Ovary (tissue), 9 donors: ENCODE results near the gene MPP2. TPM values are rescaled to one million over a fixed set of nuclear protein-coding genes. Genes with fewer than 3 reads are reported as not detected.
A peak's percentile ranks its signal among the peaks of the same experiment; 100 is the strongest.

ENCODE experiments used
- DNase-seq, 5 donors: peaks; one replicate each; pipeline ENCODE4 v3.0.0-alpha.2; 2019 to 2020
- H3K27ac ChIP-seq, 2 donors: fragments of 200-600 bp; one replicate each; pipeline versions ENCODE4 v1.5.1 to v1.8.0; 2019 to 2022
- H3K27me3 ChIP-seq: fragments of 200-600 bp; one replicate; pipeline ENCODE4 v1.8.0; 2022
- H3K36me3 ChIP-seq: fragments of 200-600 bp; sonication (generic); one replicate; pipeline ENCODE4 v1.5.1; 2019
- H3K4me1 ChIP-seq: one replicate; pipeline ENCODE4 v1.8.1; 2013; ENCODE audit warnings: mild to moderate bottlenecking, moderate library complexity; ENCODE audit not compliant: insufficient read depth
- H3K4me3 ChIP-seq: fragments of 200-600 bp; sonication (generic); one replicate; pipeline ENCODE4 v1.5.1; 2017
- H3K9me3 ChIP-seq, 2 donors: fragments of 200-600 bp in 1 of 2; sonication (generic) in 1 of 2; one replicate each; pipeline versions ENCODE4 v1.5.1 to v1.8.1; 2013 to 2019; ENCODE audit warnings: mild to moderate bottlenecking in 1 of 2, moderate library complexity in 1 of 2
- EP300 ChIP-seq: sonication (generic); formaldehyde crosslinking; IDR thresholded peaks from one replicate; pipeline ENCODE4 v1.6.1; 2017; ENCODE audit warnings: antibody characterized with exemption
- POLR2A ChIP-seq: fragments of 450-650 bp; IDR thresholded peaks from one replicate; pipeline ENCODE4 v1.6.1; 2017; ENCODE audit warnings: antibody characterized with exemption, mild to moderate bottlenecking, moderate library complexity
- WGBS, 3 donors: extraction: QIAGEN DNeasy Blood & Tissue Kit in 1 of 3; methylation state at CpG; one replicate each; pipeline versions ENCODE4 v1.1.5 to v1.1.7; 2013 to 2017; 5-methylcytosine and 5-hydroxymethylcytosine counted together
- intact Hi-C, 4 donors: fragments of 100-400 bp; cut with DNase I; formaldehyde crosslinking; loops; one replicate each; pipeline versions ENCODE4 v1.11.0 to v1.15.1; 2022 to 2023
- polyA plus RNA-seq, 2 donors: library from polyadenylated mRNA; stranded (reverse); fragments of 200-250 nt in 1 of 2; fragments of 350-450 nt in 1 of 2; fragmentation: Illumina TruSeq in 1 of 2; extraction: RNeasy Lipid Tissue Mini Kit (QIAGEN cat#74804) in 1 of 2; gene quantifications; one replicate each; pipeline ENCODE4 v1.2.3, GENCODE V29; 2013 to 2014
- total RNA-seq, 7 donors: library from RNA; depleted of rRNA in 2 of 7; stranded (reverse); fragments of >200 nt in 2 of 7; fragmentation: NEBNext Ultra II Directional in 3 of 7; extraction: Animal tissue kit (Norgen Biotek cat#: 25700) in 3 of 7; gene quantifications; one replicate each; pipeline versions ENCODE4 v1.1.0 to v1.2.4, GENCODE V29; 2016 to 2023
- TF ChIP-seq, protein P1 (sequence below), 3 donors: fragments of 450-650 bp in 2 of 3; fragments of 200-600 bp in 1 of 3; IDR thresholded peaks; one replicate each; pipeline versions ENCODE4 v1.5.1 to v1.8.0; 2016 to 2022; ENCODE audit warnings: antibody characterized with exemption in 3 of 3, mild to moderate bottlenecking in 1 of 3
- donor health status: DM: no; HTN: no; CAD: no; lungs with moderate emphysema.
- donor health status: DM: no; HTN: no; CAD: no.
- donor health status: Bipolar disorder and iron deficiency.
- donor health status: DM: yes; HTN: yes; CAD: no.
- donor health status: DM: no; HTN: no; CAD: no.
- donor health status: DM: yes; HTN: yes; CAD: no.

Gene MPP2
- total and polyA plus RNA-seq, 9 donors: 2.6 to 6.5 (median 4.9) TPM

DNA sequence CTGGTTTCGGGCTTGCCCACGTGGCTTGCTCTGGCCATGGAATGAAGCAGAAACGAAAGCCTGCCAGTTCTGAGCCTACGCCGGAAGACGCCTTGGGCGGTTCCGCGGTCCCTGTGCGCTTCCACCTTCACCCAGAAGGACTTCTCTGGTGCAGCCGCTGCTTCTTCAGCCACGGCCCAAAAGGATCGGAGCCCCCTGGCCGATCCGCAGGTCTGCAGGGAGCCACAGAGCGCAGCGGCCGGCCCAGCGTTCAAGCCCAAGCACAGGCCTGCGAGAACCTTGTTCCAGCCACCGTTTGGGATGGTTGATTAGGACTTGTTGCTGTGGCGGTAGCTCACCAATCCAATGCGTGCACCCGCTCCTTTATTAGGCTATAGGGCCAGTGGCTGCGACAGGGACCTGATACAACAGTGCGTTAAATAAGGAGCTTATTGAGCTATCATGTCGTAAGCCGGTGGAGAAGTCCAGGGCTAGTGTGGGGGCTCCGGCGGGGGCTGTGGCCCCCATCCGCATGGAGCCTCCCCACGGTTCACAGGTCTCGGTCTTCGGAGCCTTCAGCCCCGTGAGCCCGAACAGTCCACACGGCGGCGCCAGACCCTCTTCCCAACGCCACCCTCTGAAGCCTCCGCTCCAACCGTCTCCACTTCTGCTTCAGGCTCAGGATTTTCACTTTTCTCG, 10.2 kb upstream of the MPP2 start:
- H3K4me3 ChIP-seq: no peak overlapping the region
- no peak for TF ChIP-seq EP300
- peak in 1 of 5 donors; percentile 59 for DNase-seq
- H3K27ac ChIP-seq: no peak overlapping the region
- H3K4me1 ChIP-seq: no peaks in the 10 kb centered on the region
- H3K36me3 ChIP-seq: no peaks in the 10 kb centered on the region
- H3K9me3 ChIP-seq: no peaks in the 10 kb centered on the region
- intact Hi-C loops: no loop called here
- no peaks in the 10 kb centered on the region for H3K27me3 ChIP-seq
- WGBS, 3 donors: 9 to 21% (median 15%) methylated on average over 41 to 43 of the region's 43 CpGs

DNA sequence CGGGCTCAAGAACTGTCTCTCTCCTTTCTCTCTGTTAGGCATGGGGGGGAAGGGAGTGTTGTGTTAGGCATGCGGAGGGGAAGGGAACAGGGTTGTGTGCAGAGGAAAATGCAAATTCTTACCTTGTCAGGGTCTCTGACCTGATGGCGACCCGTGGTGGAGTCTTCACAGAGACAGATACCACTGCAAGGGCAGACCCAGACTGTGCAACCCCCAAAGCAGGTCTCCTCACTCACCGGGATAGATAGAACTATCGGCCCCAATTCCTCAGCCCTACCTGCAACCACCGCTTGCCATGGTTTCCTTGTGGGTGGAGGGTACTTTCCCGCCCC, 9.6 kb upstream of the MPP2 start:
- WGBS, 3 donors: 67 to 76% (median 73%) methylated on average over 8 of the region's 8 CpGs
- DNase-seq: no peak
- H3K36me3 ChIP-seq: no peaks in the 10 kb centered on the region
- intact Hi-C loops: no loop called here
- no peaks in the 10 kb centered on the region for H3K4me1 ChIP-seq
- H3K27me3 ChIP-seq: no peaks in the 10 kb centered on the region
- TF ChIP-seq, protein P1, sequence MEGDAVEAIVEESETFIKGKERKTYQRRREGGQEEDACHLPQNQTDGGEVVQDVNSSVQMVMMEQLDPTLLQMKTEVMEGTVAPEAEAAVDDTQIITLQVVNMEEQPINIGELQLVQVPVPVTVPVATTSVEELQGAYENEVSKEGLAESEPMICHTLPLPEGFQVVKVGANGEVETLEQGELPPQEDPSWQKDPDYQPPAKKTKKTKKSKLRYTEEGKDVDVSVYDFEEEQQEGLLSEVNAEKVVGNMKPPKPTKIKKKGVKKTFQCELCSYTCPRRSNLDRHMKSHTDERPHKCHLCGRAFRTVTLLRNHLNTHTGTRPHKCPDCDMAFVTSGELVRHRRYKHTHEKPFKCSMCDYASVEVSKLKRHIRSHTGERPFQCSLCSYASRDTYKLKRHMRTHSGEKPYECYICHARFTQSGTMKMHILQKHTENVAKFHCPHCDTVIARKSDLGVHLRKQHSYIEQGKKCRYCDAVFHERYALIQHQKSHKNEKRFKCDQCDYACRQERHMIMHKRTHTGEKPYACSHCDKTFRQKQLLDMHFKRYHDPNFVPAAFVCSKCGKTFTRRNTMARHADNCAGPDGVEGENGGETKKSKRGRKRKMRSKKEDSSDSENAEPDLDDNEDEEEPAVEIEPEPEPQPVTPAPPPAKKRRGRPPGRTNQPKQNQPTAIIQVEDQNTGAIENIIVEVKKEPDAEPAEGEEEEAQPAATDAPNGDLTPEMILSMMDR (IDR thresholded peaks at IDR 0.05): no peak
- TF ChIP-seq POLR2A: no peak
- H3K27ac ChIP-seq: no peak overlapping the region
- H3K9me3 ChIP-seq: no peaks in the 10 kb centered on the region
- H3K4me3 ChIP-seq: no peak overlapping the region

DNA sequence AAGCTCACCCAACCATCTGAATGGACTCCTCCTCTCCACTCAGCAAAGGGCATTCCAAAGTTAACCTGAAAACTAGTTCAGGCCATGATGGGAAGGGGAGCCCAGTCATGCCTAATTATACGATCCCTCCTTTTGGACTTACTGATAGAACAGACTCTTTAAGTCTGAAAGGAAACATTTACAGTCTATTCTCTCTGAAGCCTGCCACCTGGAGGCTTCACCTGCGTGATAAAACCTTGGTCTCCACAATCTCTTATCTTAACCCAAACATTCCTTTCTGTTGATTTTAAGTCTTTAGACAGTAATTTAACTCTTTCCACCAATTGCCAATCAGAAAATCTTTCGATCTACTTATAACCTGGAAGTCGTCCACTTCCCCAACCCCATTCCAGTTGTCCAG, 9.0 kb upstream of the MPP2 start:
- intact Hi-C loops: no loop called here
- no peaks in the 10 kb centered on the region for H3K36me3 ChIP-seq
- H3K4me1 ChIP-seq: no peaks in the 10 kb centered on the region
- no peak for TF ChIP-seq EP300
- TF ChIP-seq POLR2A: no peak
- TF ChIP-seq, protein P1 (IDR thresholded peaks at IDR 0.05): no peak
- H3K4me3 ChIP-seq: no peak overlapping the region
- no peaks in the 10 kb centered on the region for H3K9me3 ChIP-seq
- DNase-seq: no peak
- no peaks in the 10 kb centered on the region for H3K27me3 ChIP-seq
- 66 to 88% (median 75%) methylated on average over 4 of the region's 4 CpGs for WGBS, 3 donors
- no peak overlapping the region for H3K27ac ChIP-seq

DNA sequence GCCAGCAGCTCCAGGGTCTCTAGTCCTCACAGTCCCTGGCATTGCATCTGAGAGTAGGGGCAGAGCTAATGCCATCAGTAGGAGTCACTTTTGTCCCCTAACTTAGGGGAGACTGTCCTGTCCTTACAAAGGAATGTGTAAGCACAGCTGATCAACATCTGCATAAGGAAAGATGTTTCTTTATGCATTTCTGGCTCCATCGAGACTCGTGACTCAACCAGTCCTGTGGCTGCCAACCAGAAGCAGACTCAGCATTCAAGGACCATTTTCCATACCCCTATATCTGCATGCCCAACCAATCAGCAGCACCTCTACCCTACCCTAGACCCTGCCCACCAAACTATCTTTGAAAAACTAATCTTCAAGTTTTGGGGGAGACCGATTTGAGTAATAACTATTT, 8.2 kb upstream of the MPP2 start:
- DNase-seq: no peak
- no peaks in the 10 kb centered on the region for H3K36me3 ChIP-seq
- H3K27me3 ChIP-seq: no peaks in the 10 kb centered on the region
- H3K9me3 ChIP-seq: no peaks in the 10 kb centered on the region
- 66 to 68% (median 66%) methylated on average over 3 of the region's 3 CpGs for WGBS, 3 donors
- H3K27ac ChIP-seq: no peak overlapping the region
- intact Hi-C loops: no loop called here
- TF ChIP-seq EP300 (no peak), POLR2A (no peak)
- TF ChIP-seq, protein P1 (IDR thresholded peaks at IDR 0.05): no peak
- H3K4me1 ChIP-seq: no peaks in the 10 kb centered on the region
- H3K4me3 ChIP-seq: no peak overlapping the region

DNA sequence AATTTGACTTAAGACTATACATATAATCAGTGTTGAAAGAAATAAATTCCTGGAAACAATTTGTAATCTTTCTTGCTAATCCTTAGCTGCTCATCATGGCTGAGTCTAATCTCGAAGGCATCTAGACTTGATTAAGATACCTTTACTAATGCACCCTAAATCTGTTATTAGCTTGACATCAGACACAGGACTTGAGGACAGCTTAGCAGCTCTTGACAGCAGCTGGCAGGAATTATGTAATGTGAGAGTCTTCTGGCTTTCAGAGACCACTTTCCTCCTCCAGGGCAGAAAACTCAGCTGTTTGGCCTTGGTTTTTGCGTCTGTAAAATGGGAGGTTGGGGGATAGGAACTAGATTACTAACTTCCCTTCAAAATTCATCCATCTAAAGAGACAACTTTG, 7.1 kb upstream of the MPP2 start:
- Histone ChIP-seq H3K27ac (no peak overlapping the region), H3K9me3 (no peaks in the 10 kb centered on the region), H3K27me3 (no peaks in the 10 kb centered on the region), H3K36me3 (no peaks in the 10 kb centered on the region), H3K4me1 (no peaks in the 10 kb centered on the region), H3K4me3 (no peak overlapping the region)
- TF ChIP-seq, protein P1 (IDR thresholded peaks at IDR 0.05): no peak
- TF ChIP-seq EP300: no peak
- TF ChIP-seq POLR2A: no peak
- WGBS, 3 donors: 35 to 50% (median 40%) methylated on average over 2 of the region's 2 CpGs
- intact Hi-C loops: no loop called here
- DNase-seq: no peak
